Fibroblast of lung (primary cell): ENCODE data around the gene BABAM2. TPM values are rescaled to one million over a fixed set of nuclear protein-coding genes. Genes with fewer than 3 reads are reported as not detected.
A peak's percentile ranks its signal among the peaks of the same experiment; 100 is the strongest.
"Not testable (repeated sequence)": the region's sequence is repeated elsewhere in the genome, so short reads cannot be mapped to it uniquely, and the experiment has no call there.

ENCODE experiments used
- DNase-seq, 2 donors: peaks; one replicate each; pipeline versions ENCODE4 v3.0.0 to v3.0.0-alpha.2; 2010; ENCODE audit warnings: low read depth in 2 of 2
- H2AFZ ChIP-seq: 2 replicates; pipeline ENCODE4 v1.5.1; 2012; ENCODE audit warnings: low read length, control low read depth, inconsistent platforms
- H3K27ac ChIP-seq: 2 replicates; pipeline ENCODE4 v1.5.1; 2011; ENCODE audit warnings: low read length, control low read depth; ENCODE audit not compliant: insufficient read depth
- H3K27me3 ChIP-seq: 2 replicates; pipeline ENCODE4 v1.5.1; 2011; ENCODE audit warnings: mild to moderate bottlenecking, low read length; ENCODE audit not compliant: control insufficient read depth, insufficient read depth
- H3K36me3 ChIP-seq: 2 replicates; pipeline ENCODE4 v1.5.1; 2011; ENCODE audit warnings: low read length; ENCODE audit not compliant: control insufficient read depth, insufficient read depth
- H3K4me1 ChIP-seq: 2 replicates; pipeline ENCODE4 v1.5.1; 2011; ENCODE audit warnings: low read length; ENCODE audit not compliant: control insufficient read depth, insufficient read depth; ENCODE audit errors: extremely low read depth
- H3K4me2 ChIP-seq: 2 replicates; pipeline ENCODE4 v1.5.1; 2011; ENCODE audit warnings: low read length, control low read depth; ENCODE audit not compliant: insufficient read depth; ENCODE audit errors: extremely low read depth
- H3K4me3 ChIP-seq, 4 experiments: fragments of 200-600 bp in 1 of 4; sonication (generic) in 1 of 4; replicated peaks in 1 of 4; 2 replicates each; pipeline ENCODE4 v1.5.1; 2011 to 2016; ENCODE audit warnings: low read length in 4 of 4, low read depth in 3 of 4, mild to moderate bottlenecking in 3 of 4, control low read depth in 2 of 4, inconsistent platforms in 1 of 4, mixed read lengths in 1 of 4; ENCODE audit not compliant: insufficient read depth in 1 of 4; ENCODE audit errors: control extremely low read depth in 1 of 4
- H3K79me2 ChIP-seq: 2 replicates; pipeline ENCODE4 v1.5.1; 2012; ENCODE audit warnings: mild to moderate bottlenecking, low read length, inconsistent platforms; ENCODE audit not compliant: control insufficient read depth, insufficient read depth
- H3K9ac ChIP-seq: 2 replicates; pipeline ENCODE4 v1.5.1; 2011; ENCODE audit warnings: mild to moderate bottlenecking, low read length, control low read depth; ENCODE audit not compliant: insufficient read depth
- H3K9me3 ChIP-seq: 2 replicates; pipeline ENCODE4 v1.5.1; 2012; ENCODE audit warnings: low read depth, low read length; ENCODE audit not compliant: control insufficient read depth, insufficient read depth
- H4K20me1 ChIP-seq: 2 replicates; pipeline ENCODE4 v1.5.1; 2011; ENCODE audit warnings: low read length; ENCODE audit not compliant: control insufficient read depth, insufficient read depth; ENCODE audit errors: extremely low read depth
- CTCF ChIP-seq, 2 donors: IDR thresholded peaks in 1 of 2; conservative IDR thresholded peaks in 1 of 2; 1 replicate in 1 of 2; 2 replicates in 1 of 2; pipeline ENCODE4 v1.5.1; 2011 to 2012; ENCODE audit warnings: low read length in 2 of 2, control low read depth in 1 of 2, inconsistent platforms in 1 of 2, low read depth in 1 of 2, mild to moderate bottlenecking in 1 of 2
- EZH2 ChIP-seq: IDR thresholded peaks from 2 replicates; pipeline ENCODE4 v1.5.1; 2012; ENCODE audit warnings: low read length, control low read depth, mild to moderate bottlenecking; ENCODE audit errors: missing control alignments
- polyA plus RNA-seq, 2 donors: library from polyadenylated mRNA; depleted of rRNA in 1 of 2; stranded (reverse) in 1 of 2; unstranded in 1 of 2; fragments of >200 nt; gene quantifications; 2 replicates each; pipeline ENCODE4 v1.2.1, GENCODE V29; 2011 to 2012; ENCODE audit warnings: missing spikeins in 1 of 2
- total RNA-seq: library from RNA; depleted of rRNA; stranded (reverse); fragments of >200 nt; gene quantifications from 2 replicates; pipeline ENCODE4 v1.2.1, GENCODE V29; 2014

The BABAM2 gene
- total and polyA plus RNA-seq, 2 donors (not counting 1 experiment from before 2014, with no cell fraction given) = 25.6 to 33.4 TPM

GRCh38 chr2:28331797-28332196, 441.3 kb downstream of the BABAM2 start:
- peaks cover 18% of the 10 kb centered on the region for H3K4me1 ChIP-seq
- not testable (repeated sequence) for H4K20me1 ChIP-seq, DNase-seq

GRCh38 chr2:28332696-28333095, 442.2 kb downstream of the BABAM2 start:
- Histone ChIP-seq H4K20me1 (no peaks in the 10 kb centered on the region), H3K36me3 (no peaks in the 10 kb centered on the region), H3K27ac (no peak overlapping the region), H3K9ac (no peak overlapping the region), H3K27me3 (no peaks in the 10 kb centered on the region), H3K4me2 (no peak overlapping the region), H3K9me3 (no peaks in the 10 kb centered on the region), H3K4me1 (peaks cover 10% of the 10 kb centered on the region), H3K4me3 (no peak overlapping the region), H3K79me2 (no peaks in the 10 kb centered on the region), H2AFZ (no peak overlapping the region)
- DNase-seq = no peak
- TF ChIP-seq CTCF (conservative IDR thresholded peaks at IDR 0.05 in 1 of 2, IDR thresholded peaks at IDR 0.05 in 1 of 2; ENCODE audit: low read depth in 1 of 2, low read length in 2 of 2) (no peak), EZH2 (no peak)

More at GRCh38 chr2:28331797-28332196, 441.3 kb downstream of the BABAM2 start:
- not testable (repeated sequence) for H3K4me2 ChIP-seq, H2AFZ ChIP-seq, H3K36me3 ChIP-seq, H3K9ac ChIP-seq, H3K27ac ChIP-seq, H3K79me2 ChIP-seq, H3K9me3 ChIP-seq, H3K4me3 ChIP-seq, H3K27me3 ChIP-seq

- peak in 1 of 2 donors; percentile 41 for DNase-seq
These were observed 443.3 kb downstream of the BABAM2 start for GRCh38 chr2:28333606-28334526.

More at GRCh38 chr2:28333606-28334526, 443.3 kb downstream of the BABAM2 start:
- no peaks in the 10 kb centered on the region for H3K9me3 ChIP-seq
- no peak overlapping the region for H3K27ac ChIP-seq
- TF ChIP-seq EZH2 (no peak), CTCF (conservative IDR thresholded peaks at IDR 0.05 in 1 of 2, IDR thresholded peaks at IDR 0.05 in 1 of 2; ENCODE audit: low read depth in 1 of 2, low read length in 2 of 2) (no peak)
- H4K20me1 ChIP-seq = no peaks in the 10 kb centered on the region
- no peak overlapping the region for H2AFZ ChIP-seq
- no peaks in the 10 kb centered on the region for H3K36me3 ChIP-seq
- H3K4me3 ChIP-seq = no peak overlapping the region
- H3K4me1 ChIP-seq = peaks cover 6% of the 10 kb centered on the region
- no peak overlapping the region for H3K4me2 ChIP-seq
- H3K27me3 ChIP-seq = no peaks in the 10 kb centered on the region
- H3K9ac ChIP-seq = no peak overlapping the region
- no peaks in the 10 kb centered on the region for H3K79me2 ChIP-seq
